NCI-H1694 treated with DMSO at 0.1 percent for 48 hours (cell line): ENCODE measurements around the gene KIF1B.

Experiments used
- DNase-seq: peaks from one replicate; lab custom pipeline; 2025; lab: John Stamatoyannopoulos, UW

KIF1B gene

GRCh38 chr1:10280439-10281350 is 70.3 kb downstream of the KIF1B start:
- DNase-seq: no peak

DNA sequence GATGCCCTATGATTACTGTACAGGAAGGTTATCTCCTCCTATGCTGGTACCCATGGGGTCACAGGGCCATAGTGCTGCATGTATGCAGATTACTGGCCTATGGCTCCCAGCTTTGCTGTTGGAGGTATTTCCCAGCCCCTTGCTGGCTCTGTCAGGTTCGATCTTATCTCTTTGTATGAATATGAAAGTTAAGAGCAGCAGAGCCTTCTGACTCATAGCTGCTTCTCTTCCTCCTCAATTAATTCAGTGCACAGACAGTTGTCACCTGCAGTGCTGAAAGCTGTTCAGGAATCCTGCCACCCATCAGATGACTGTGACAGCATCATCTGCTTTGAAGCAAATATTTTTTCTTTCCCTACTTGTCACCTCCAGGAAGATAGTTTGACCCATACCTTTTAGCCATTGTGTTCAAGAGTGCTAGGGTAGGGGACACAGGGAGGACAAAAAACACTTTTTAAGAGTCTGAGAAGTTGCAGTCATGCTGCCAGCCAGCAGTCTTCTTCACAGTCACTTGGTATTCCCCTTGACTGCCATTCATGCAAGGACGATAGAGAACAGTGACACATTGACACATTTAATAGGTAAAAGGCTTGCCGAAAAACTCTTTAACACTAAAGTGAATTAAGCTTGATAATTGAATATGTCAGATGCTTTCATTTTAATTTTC is 73.1 kb downstream of the KIF1B start:
- no peak for DNase-seq

GRCh38 chr1:10286244-10286643 is 75.9 kb downstream of the KIF1B start:
- no peak for DNase-seq

DNA sequence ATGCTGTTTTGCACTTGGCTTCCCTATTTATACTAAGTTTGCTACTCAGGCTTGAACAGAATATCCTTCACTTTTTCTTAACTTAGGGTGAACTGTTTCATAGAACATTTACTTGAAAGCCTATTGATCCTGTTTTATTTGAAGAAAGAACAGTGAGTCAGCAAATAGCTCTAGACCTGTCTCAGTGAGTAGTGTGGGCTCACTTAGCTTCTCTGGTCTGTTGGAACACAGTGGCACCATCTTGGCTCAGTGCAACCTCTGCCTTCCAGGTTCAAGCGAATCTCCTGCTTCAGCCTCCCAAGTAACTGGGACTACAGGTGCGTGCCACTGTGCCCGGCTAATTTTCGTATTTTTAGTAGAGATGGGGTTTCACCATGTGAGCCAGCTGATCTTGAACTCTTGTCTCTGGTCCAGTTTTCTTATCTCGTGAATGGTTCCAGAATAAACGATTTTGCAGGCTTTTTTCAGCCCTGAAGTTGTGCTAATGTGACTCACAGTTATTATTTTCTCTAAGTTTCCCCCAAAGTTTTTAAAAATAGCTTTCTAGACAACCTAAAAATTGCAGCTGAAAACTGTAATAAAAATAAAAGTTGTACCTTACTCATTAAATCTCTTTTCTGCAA is 76.8 kb downstream of the KIF1B start:
- no peak for DNase-seq

DNA sequence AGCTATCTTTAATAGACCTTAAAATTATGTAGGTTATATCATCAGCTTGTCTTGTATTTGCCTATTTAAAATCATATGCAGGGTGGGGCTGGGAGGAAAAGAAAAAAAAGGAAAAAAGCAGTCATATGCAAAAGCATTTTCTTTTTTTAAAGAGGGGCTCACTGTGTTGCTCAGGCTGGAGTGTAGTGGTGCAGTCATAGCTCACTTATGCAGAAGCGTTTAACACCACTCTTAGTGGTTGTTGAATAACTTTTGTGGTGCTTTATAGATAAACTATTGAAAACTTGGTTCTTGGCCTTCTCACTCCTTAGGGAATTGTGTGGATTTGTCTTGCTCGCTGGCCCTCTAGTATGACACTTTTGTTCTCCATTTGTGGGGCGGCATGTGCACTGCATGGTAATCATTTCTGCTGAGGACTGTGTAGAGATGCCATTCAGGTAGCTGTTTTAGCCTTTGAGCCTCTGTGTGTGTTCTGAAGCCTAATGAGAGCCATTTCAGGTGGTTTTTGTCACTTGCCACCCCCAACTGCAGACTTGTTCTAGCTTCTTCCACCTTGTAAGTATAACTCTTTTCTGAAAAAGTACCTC is 77.8 kb downstream of the KIF1B start:
- no peak for DNase-seq

- no peak for DNase-seq
Observed at GRCh38 chr1:10291705-10292104, 81.3 kb downstream of the KIF1B start.

DNA sequence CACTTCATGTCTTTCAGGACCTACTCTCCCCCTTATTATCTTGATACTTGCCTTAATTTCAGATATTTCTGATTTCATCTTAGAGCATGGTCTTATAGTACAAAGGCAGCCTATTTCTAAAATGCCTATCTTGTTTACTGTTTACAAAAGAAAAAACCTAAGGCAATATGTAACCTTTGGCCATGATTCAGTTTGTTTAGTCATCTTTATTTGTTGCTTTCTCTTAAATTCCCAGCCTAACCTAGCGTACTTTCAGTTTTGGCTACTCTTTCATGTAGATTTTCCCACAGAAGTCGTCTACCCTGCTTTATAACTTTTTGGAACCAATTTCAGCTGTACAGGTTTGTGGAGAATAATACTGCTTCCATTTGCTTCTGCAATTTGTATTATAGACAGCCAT is 81.8 kb downstream of the KIF1B start:
- DNase-seq: no peak

- no peak for DNase-seq
Observed at GRCh38 chr1:10295481-10296085, 85.2 kb downstream of the KIF1B start.

GRCh38 chr1:10299151-10299550 is 88.8 kb downstream of the KIF1B start:
- no peak for DNase-seq

GRCh38 chr1:10302416-10302815 is 92.0 kb downstream of the KIF1B start:
- DNase-seq: no peak

DNA sequence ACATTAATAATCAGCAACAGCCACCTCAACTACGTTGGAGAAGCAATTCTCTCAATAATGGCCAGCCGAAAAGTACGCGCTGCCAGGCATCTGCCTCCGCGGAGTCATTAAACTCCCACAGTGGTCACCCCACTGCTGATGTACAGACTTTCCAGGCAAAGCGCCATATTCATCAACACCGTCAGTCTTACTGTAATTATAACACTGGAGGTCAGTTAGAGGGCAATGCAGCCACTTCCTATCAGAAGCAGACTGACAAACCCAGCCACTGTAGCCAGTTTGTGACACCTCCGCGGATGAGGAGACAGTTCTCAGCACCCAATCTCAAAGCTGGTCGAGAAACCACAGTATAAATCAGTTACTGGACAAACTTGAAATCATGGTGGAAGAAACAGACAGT is 93.9 kb downstream of the KIF1B start:
- DNase-seq: no peak

DNA sequence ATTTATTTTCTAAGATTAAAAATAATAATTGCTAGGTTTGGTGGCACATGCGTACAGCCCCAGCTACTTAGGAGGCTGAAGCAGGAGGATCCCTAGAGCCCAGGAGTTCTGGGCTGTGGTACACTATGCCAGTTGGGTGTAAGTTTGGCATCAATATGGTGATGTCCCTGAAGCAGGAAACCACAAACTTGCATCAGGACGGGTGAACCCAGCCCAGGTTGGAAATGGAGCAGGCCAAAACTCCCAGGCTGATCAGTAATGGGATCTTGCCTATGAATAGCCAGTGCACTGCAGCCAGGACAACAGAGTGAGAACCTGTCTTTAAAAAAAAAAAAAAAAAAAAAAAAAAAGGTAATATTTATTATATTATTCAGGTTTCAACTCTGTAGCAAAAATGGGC is 96.1 kb downstream of the KIF1B start:
- DNase-seq: no peak

GRCh38 chr1:10308001-10308400 is 97.6 kb downstream of the KIF1B start:
- DNase-seq: no peak

DNA sequence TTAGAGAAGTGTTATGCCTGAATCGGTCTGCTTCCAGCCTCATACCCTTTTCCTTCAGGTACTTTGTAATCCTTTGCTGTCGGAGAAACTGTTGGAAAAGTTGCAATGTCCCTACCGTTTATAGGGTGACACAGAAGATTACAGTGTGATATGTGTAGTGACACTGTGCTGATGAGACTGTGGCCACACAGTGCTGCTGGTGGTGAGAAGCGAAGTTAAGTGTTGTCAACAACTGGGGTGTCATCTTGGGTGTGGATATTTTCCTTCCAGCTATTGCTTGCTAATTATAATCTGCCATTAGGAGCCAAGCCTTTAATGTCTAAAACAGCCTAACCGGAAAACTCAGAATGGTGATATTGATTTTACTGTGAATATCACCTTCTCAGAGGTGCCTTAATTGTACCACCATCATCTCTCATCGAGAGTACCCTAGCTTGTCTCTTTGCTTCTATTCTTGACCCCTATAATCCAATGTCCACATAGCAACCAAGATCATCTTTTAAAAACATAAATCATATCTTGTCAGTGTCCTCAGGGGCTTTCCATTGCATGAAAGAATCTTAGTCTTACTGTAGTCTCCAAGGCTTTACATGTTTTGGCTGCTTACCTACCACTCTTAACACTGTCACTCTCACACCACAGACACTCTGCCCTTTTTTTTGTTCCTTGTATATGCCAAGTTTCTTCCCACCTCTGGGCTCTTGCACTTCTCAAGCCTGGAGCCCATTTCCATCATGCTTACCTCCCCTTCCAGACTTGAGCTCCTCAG is 99.1 kb downstream of the KIF1B start:
- no peak for DNase-seq

- no peak for DNase-seq
Observed at GRCh38 chr1:10316752-10317151, 106.4 kb downstream of the KIF1B start.

- no peak for DNase-seq
Observed at GRCh38 chr1:10319750-10320149, 109.4 kb downstream of the KIF1B start.

- no peak for DNase-seq
Observed at GRCh38 chr1:10320336-10320735, 110.0 kb downstream of the KIF1B start.

DNA sequence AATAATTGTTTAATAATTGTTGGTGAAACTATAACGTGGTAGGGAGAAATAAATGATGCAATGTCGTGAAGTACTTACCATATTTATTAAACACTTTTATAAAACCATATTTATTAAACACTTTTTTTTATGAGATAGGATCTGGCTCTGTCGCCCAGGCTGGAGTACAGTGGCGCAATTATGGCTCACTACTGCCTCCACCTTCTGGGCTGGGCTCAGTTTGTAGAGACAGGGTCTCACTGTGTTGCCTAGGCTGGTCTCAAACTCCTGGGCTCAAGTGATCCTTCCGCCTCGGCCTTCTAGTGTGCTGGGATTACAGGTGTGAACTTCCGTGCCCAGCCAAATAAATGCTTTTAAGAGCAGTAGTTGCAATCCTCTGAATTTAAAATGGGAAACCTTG is 112.5 kb downstream of the KIF1B start:
- DNase-seq: no peak

- no peak for DNase-seq
Observed at GRCh38 chr1:10324627-10325026, 114.3 kb downstream of the KIF1B start.

DNA sequence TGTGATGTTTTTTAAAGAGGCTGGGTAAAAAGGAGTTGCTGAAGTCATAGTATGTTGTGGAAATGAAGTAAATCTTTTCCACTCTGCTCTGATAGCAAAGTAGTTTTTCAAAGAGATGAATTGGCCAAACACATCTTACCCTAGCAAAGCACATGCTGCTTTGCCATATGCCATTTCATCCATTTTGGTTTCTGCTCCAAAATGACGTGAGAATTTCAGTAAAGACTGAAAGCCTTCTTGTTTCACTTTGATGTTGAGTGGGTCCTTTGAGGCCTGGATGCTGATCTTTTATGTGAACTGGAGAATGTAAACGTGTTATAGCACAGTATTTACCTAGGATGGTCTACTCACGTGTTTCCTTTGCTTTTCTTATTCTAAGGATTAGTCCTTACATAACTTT is 115.2 kb downstream of the KIF1B start:
- no peak for DNase-seq

GRCh38 chr1:10326251-10326650 is 115.9 kb downstream of the KIF1B start:
- DNase-seq: no peak
